CD4-positive, alpha-beta T cell treated with Interleukin-6 at 100 ng/mL for 8 hours (primary cell): ENCODE data around the gene ANKH.
"Not testable (repeated sequence)": the region's sequence is repeated elsewhere in the genome, so short reads cannot be mapped to it uniquely, and the experiment has no call there.

Experiments
- DNase-seq: peaks from one replicate; pipeline ENCODE4 v3.0.0-alpha.2; 2020; ENCODE audit warnings: mixed read lengths, low spot score

The ANKH gene

GRCh38 chr5:14882658-14883580 lies 11.3 kb upstream of the ANKH start:
- DNase-seq = no peak

DNA sequence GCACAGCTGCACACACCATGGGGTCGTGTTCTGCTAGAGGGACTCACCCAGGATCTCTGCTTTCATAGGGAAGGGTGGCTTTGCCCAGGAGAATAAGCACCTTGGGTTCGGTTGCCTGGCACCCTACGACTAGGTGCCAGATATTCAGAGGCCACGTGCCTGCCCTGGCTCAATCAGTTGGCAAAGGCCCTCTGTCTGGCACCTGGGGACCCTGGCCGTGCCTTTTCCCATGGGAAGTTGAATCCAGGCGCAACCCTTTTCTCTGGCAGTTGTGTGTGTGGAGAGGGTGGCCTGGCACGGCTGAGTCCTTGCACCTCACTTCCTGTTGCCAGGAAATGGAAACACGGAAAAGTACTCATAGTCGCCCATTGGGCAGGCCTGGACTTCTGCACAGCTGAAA lies 10.2 kb upstream of the ANKH start:
- DNase-seq = no peak

GRCh38 chr5:14880688-14881087 lies 9.1 kb upstream of the ANKH start:
- DNase-seq = no peak

DNA sequence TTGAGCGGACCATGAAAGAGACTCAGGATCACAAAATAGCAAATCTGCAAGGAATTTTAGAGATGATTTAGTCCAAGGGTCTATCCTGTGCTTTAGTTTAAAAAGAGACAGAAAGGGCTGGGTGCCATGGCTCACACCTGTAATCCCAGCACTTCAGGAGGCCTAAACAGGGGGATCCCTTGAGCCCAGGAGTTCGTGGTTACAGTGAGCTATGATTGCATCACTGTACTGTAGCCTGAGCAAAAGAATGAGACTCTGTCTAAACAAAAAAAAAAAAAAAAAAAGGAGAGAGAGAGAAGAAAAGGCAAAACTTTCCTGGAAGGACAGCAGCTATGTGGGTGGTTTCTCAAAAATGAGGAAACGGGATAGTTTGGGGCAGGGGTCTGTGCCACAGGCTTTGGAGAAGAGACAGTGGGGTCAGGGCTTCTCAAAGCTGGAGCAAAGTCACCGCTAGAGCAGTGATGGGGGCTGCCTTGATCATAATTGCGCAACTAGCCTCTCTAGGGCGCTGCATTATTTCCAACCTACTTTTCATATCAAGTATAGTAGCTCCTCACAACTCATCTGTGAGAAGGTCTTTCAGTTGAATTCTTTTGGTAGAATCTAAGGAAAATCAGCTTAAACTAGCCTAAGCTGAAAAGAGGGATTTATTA lies 8.5 kb upstream of the ANKH start:
- no peak for DNase-seq

DNA sequence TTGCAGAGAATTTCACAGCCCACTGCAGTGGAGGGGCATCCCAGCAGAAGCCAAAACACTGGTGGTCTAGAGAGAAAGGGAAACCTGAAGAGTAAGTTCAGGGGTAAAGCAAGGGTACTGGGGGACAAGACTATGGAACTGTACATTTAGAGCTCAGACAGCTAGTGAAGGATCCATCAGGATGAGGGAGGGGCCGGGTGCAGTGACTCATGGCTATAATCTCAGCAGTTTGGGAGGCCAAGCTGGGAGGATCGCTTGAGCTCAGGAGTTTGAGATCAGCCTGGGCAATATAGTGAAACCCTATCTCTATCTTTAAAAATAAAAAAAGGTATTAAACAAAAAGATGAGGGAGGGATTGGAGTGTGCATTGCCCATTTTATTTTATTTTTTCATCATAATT lies 7.8 kb upstream of the ANKH start:
- DNase-seq = no peak

DNA sequence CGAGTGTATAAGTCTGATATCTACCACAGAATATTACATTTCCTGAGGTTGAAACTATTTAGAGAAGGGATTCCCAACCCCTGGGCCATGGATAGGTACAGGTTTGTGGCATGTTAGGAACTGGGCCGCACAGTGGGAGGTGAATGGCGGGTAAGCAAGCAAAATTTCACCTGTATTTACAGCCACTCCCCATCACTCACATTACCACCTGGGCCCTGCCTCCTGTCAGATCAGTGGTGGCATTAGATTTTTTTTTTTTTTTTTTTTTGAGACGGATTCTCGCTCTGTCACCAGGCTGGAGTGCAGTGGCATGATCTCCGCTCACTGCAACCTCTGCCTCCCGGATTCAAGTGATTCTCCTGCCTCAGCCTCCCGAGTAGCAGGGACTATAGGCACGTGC lies 6.6 kb upstream of the ANKH start:
- not testable (repeated sequence) for DNase-seq

GRCh38 chr5:14876095-14876494 lies 4.5 kb upstream of the ANKH start:
- DNase-seq = no peak

GRCh38 chr5:14873790-14874189 lies 2.2 kb upstream of the ANKH start:
- no peak for DNase-seq

DNA sequence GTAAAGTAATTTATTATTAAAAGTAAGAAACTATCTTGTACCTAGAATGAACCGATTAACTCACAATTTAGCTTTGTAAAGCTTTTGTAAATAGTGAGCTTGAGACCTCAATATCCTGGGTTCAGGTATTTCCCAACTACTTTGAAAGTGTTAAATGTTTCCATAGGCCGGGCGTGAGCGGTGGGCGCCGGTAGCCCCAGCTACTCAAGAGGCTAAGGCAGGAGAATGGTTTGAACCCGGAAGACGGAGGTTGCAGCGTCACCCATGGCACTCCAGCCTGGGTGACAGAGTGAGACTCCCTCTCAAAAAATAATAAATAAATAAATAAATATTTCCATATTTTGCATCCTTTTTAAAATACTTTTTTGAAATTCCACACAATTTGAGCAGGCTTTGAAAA lies 1.5 kb upstream of the ANKH start:
- DNase-seq = no peak

DNA sequence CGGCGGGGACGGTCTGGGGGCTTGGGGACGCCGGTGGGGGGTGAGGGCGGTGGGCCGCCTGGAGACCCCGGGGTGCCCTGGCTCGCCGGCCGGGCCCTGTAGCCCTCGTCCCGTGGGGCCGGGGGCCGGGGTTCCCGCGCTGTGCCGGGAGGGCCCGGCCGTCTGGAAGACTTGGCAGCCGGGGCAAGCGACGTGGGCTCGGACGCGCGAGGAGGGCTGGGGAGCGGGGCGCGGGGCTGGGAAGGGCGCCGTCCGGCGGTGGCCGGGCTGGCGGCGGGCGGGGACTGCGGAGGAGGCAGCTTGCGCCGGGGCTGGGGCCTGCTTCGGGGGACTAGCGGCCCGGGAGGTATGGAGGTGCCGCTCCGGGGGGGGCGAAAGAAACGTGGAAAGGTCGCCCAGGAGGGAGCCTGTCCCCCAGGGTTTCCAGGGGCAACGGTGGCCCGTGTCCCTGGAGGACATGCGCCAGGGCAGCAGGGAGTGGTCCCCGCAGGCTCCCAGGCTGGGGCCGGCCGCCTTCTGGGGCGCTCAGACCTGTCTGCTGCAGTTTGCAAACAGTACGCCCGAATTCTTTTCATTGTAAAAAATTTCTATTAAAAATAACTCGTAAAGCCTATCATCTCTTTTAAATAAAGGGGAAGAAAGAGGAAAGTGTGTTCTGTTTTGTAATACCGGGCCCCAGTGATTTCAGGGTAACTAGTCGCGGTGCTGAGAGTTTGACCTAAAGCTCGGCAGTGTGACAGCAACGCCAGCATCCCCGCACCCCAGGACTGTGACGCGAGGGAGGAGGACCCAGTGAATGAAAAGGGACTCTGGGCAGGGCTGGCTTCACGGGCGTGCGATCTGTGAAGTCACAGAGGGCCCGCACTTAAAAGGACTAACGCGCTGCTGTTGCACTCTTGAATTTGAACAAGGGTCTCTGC lies 752 bp upstream of the ANKH start:
- DNase-seq = peak; percentile 49

DNA sequence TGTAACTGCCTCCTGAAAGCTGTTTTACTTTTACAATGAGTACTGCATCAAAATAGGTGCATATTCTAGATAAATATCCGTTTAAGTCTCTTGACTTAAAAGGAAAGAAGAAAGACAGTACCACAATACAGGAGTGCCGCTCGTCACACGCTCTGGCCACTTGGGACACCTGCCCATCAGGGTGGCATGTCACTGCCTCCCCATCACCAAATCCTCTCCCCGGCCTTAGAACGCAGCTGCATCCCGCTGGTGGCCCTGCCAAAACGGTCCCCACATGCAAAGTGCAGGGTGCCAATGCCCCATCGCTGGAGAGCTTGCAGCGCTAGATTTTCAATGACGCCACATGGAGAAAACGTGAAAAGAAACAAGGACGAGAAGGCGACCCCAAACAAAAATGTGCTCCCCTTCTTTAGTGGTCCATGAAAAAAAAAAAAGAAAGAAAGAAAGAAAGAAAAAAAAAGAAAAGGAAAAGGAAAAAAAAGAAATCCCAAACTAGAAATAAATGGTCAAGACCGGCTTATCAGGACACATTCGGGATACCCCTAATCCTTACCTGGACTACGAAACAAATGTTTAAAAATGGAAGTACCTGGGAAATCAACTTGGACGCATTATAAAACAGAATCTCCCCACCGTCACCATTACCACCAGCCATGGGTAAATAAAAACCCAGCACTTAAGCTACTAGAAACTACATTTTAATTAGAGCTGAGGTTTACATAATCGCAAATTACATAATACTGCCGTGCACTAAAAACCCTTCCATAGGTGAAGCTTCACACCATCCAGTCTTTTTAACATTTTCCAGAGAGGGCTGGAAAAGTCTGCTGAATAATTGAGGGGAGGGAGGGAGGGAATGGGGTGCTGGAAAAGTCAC lies 1.0 kb downstream of the ANKH start:
- no peak for DNase-seq

DNA sequence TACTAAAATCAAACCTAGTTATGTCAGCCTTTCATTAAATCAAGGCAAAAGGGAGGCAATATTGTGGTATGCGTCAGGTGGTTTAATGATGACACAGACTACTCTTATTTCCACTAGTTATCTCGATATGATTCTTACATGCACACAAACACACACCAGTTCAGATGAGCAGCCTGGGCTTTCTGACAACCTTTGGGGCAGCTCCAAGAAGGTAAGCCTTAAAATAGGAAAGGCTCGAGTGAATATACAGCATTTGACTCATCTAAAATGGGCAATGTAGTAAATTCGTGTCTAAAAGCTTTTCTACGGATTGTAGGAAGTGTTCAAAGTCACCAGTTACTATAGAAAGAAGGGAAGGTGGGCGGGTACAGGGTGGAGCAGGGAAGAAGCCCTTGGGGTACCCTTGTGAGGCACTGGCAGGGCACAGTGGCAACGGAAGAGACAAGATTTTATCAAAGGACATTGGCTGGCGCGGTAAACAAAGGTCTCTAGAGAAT lies 1.9 kb downstream of the ANKH start:
- peak; percentile 7 for DNase-seq

GRCh38 chr5:14869233-14869632 lies 2.3 kb downstream of the ANKH start:
- no peak for DNase-seq

GRCh38 chr5:14868771-14869170 lies 2.8 kb downstream of the ANKH start:
- no peak for DNase-seq

DNA sequence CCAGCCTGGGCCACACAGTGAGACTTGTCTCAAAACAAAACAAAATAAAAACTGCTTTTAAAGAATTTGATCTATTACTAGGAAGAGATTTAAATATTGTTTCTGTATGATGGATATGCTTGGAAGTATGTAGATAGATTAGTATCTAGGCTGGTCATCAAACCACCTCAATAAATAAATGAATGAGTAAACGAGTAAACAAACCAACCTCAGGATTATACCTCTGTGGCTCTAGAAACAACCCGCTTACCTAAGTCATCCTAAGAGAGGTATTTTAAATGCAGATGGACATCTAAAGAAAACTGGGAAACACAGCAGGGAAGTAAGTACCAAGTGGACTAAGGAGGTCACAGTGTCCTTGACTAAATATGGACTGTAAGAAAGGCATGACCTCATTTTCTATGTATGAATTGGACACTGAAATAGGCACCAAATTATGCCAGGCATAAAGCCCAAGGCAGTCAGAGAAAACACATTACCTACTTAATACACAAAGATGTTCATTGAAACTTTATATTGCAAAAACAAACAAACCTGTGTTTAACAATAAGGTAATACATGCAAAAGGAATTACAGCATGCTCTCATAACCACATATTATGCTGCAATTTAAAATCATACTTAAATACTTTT lies 7.3 kb downstream of the ANKH start:
- no peak for DNase-seq

DNA sequence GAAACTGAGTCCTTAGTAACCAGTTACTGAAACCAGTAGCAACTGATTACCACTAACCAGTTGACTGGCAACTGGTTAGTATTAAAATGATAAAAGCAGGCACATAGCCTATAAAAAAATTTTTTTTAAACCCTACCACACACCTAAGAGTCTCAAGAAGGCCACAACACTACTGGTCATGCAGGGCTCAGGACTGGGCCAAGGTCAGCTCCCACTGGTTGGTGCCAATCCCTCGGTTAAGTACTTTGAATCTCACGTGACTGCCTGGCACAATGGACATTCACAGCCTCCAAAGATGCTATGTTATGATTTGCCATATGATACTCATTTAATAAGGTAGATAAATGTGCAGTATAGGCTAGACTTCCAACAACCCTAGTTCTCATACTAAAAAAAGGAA lies 8.5 kb downstream of the ANKH start:
- no peak for DNase-seq

DNA sequence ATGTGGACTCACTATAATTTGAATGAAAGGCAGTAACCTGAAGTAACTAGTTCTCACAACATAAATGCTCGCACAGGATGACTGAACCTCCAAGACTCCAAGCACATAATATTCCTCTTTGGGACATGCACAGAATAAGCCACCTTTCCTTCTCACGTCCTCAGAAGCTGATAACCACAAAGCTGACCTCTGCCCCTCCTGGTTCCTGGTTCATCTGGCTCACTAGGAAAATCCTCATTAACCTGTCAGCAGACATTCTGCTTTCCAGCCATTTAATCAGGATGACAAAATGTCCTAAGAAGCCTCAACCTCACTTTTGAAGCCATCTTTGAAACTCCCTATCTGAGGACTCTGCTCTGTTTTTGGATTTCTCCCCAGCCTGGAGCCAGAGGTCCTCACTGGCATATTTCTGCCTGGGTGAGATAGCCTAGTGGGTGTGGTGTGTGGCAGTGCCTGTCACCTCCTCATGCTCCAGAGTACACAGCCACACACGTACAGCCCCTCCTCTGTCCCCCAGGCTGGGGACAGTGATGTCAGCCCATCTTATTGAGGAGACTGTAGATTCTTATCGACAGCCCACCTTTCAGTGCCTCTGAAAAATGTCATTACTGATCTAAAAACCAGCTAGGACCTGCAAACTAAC lies 10.3 kb downstream of the ANKH start:
- DNase-seq = no peak

DNA sequence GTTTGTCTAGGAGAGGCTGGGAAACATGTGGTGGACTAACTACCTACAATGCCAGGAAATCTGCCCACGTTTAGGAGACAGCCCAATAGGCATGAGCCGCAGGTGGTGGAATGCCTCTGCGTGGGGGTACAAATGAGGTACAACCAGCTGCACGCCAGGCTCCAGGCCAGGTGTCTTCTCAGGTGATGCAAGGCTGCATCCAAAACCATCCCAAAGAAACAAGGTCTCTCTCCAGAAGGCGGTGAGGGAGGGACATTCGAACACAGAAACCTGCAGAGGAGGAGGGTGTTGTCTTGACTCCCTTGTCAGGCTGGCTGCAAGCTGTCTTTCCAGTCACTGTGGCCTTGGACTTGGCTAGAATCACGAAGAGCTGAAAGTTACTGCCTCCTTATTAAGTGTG lies 11.6 kb downstream of the ANKH start:
- no peak for DNase-seq

GRCh38 chr5:14859150-14859549 lies 12.4 kb downstream of the ANKH start:
- no peak for DNase-seq

DNA sequence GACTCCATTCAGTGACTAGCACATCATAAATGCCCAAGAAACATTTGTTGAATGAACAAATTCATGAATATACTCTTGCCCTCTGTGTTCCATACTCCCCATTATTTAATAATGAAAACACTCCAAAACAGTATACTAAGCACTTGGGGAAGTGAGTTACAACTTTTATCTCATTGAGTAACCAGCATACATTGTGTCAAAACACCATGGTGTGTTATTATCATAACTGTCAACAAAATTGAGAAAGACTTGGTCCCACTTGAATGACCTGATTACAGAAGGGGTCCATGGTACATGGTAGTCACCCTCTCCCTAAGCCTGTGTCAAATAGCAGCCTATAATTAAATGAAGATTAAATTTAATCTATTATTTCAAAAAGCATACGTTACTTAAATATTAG lies 16.2 kb downstream of the ANKH start:
- DNase-seq = no peak
